Smooth muscle cell of the brain vasculature (primary cell): Measurements from ENCODE around the gene ELF2.
"Not testable (repeated sequence)": the region's sequence is repeated elsewhere in the genome, so short reads cannot be mapped to it uniquely, and the experiment has no call there.

ENCODE experiments used
- DNase-seq: peaks from one replicate; pipeline ENCODE4 v3.0.0-alpha.2; 2012; ENCODE audit warnings: low read depth, low spot score

ELF2 gene

DNA sequence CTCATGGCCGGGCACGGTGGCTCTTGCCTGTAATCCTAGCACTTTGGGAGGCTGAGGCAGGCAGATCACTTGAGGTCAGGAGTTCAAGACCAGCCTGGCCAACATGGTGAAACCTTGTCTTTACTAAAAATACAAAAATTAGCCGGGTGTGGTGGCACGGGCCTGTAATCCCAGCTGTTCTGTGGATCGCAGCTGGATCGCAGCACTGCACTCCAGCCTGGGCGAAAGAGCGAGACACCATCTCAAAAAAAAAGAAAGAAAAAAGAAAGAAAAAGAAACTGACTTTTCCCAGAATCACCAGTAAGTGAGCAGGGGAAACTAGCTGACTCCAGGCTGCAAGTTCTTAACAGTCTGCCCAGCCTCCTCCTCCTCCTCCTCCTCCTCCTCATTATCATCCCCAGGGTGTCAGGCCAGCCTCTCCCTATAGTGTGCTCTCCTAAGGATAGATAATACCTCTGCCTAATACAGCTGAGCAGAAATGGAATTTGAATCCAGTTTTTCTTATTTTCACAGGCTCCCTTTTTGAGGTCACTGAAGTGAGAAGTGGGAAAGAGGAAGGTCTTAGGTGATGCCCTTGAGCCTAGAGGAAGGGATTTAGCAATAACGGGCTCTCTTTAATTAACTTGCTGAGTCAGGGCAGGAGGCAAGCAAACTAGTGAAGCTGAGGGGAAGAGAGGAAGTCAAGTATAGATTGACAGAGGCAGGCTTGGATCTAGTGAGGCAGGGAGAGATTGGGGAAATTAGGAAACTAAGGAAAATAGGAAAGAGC is 11.8 kb upstream of the ELF2 start:
- DNase-seq = no peak

DNA sequence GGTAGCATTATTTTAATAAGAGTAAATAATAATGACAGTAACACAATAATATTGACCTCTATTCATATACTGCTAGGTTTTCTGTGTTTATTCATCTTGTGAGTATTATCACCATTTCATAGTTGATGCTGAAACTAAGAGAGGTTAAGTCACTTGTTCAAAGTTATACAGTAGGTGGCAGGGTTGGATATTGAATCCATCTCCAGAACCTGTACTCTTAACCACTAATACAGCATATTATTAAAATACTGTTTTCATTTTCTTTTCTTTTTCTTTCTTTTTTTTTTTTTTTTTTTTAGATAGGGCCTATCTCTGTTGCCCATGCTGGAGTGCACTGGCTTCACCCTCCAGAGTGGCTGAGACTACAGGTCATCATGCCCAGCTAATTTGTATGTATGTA is 7.1 kb upstream of the ELF2 start:
- DNase-seq = no peak

DNA sequence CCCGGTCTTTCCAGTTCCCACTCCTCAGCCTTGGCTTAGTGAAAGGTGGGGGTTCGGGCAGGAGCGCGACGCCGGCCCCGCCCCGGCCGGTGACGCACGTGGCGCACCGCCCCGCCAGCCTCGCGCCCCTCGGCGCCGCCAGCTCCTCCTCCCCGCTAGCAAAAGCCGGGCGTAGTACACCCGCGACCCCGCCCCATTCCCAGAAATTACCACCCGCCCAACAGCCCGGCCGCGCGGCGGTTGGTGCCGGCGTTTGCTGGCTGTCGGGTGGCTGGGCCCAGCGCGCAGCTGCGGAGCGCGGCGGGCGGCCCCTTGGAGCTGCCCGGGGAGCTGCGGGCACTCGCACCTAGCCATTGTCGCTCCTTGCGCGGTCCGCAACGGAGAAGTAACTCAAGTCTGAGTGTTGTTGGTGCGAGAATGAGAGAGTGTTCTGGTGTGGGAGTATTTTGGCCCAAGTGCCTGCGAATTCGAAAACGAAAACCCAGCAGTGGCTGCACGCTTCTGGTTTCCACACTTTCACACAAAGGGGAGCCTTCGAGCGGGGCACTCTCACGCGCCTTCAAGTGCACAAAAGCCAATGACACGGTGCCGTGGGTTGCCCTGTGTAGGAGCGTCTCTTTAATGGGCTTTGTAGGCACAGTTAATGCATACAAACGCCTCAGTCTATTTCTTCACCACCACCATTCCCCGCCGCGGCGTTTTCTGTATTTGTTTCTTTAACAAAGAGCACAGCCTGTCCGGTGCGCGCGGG is 1.0 kb upstream of the ELF2 start:
- DNase-seq = peak; percentile 75

DNA sequence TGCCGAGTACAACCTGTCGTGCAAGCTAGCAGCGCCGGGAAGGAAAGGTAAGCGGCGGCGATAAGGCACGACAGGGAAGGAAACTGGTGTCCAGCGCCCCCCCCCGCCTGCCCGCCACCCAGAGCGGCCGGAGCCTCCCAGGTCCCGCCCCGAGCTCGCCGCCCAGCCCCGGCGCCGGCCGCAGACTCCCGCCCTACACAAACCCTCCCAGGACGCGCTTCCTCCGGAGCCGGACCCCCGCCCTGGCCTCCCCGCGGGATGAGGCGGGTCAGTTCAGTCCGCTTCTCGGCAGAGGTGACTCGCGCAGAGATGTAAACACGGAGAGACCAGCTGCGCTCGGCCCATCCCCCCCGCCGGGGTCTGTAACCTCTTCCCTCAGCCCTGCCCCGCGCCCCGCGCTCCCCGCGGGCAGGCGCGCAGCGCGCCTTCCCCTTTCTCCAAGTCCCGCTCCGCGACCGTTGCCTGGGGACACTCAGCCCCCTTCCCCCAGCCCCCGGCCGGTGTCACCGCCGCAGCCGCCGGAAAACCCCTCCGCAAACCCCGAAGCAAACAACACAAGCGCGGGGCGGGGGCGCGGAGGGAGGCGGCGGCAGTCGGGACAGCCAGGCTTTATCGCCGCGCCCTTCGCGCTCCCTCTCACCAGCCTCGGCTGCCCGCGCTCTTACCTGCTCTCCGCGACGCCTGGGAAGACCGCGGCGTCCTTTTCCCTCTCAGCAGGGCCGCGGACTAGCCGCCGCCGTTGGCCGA is 543 bp downstream of the ELF2 start:
- DNase-seq = peak; percentile 56

DNA sequence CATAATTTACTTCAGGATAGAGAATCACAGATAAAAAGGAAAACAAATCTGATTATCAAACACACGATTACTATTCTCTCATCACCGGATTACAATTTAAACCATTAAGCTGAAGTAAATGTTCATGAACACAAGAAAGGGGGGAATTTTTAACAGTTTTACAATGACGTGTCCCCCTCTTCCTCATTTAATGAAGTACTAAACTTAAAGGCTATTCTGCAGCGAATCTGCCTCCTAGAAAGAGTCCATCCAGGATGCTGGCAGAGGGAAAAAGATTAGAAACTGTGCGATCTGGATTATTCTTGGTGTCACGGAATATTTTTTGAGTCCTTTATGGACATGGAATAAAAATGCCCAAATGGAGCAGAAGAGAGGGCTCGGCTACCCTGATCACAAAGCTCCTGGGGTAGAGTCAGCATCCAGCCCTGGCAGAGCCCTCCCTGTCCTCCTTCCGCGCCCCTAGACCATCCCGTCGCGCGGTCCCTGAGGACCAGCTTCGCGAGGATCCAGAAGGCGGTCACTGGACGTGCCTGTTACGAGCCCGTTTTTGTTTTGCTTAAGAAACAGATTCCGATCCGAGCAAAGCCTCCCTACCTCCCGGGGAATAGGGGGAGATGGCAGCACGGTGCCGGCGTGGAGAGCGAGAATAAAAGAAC is 1.2 kb downstream of the ELF2 start:
- peak; percentile 6 for DNase-seq

DNA sequence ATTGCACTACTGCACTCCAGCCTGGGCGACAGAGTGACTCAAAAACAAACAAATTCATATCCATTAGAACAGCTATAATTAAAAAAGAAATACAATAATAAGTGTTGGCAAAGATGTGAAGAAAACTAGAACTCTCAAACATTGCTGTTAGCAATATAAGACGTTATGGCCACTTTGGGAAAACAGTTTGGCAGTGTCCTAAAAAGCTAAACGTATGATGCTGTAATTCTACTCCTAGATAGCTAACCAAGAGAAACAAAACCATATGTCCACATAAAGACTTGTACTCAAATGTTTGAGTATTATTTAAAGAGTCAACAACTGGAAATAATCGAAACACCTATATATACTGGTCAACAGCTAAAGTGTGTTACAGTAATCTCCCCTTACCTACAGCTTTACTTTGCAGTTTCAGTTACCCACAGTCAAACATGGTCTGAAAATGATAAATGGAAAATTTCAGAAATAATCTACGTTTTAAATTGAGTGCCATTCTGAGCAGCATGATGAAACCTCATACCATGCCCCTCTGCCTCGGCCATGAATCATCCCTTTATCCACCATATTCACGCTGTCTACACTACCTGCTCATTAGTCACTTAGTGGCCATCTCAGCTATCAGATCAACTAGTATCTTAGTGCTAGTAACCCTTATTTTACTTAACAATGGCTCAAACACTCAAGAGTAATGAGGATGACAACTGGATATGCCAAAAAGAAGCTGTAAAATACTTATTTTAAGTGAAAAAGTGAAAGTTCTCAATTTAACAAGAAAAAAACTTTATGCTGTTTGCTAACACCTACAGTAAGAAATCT is 4.9 kb downstream of the ELF2 start:
- no peak for DNase-seq

DNA sequence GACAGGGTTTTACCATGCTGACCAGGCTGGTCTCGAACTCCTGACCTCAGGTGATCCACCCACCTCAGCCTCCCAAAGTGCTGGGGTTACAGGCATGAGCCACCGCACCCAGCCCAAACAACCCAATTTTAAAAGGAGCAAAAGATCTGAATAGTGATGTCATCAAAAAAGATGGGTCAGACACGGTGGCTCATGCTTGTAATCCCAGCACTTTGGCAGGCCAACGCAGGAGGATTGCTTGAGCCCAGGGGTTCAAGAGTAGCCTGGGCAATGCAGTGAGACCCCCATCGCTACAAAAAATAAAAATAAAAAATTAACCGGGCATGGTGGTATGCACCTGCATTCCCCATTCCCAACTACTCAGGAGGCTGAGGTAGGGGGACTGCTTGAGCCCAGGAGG is 6.1 kb downstream of the ELF2 start:
- DNase-seq = no peak

DNA sequence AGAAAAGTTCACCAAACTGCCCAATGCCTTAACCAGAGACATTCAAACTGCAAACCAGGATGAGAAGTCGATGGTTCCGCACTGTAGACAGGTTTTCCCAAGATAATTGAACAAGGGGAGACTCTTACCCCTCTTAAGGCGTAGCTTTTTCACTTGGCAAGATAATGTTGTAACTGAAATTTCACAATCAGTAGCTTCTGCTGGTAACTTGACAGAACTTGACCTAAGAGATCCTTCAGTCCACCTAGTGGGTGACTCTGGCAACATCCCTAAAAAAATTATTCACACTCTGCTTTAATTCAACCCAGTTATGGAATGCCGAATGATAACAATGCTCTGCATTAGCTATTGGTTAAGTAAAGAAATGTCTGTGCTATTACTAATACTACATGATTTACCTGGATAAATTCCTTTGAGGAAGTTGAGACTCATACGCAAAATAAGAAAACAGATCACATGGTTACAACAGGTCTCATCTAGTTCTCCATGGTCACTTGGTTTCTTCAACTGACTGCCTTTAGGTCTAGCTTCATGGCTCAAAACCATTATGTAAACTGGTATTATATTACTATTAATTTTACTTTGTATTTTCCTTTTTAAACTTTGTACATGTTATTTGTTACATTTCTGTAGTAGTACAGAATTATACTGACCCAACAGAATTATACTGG is 9.1 kb downstream of the ELF2 start:
- DNase-seq = no peak

DNA sequence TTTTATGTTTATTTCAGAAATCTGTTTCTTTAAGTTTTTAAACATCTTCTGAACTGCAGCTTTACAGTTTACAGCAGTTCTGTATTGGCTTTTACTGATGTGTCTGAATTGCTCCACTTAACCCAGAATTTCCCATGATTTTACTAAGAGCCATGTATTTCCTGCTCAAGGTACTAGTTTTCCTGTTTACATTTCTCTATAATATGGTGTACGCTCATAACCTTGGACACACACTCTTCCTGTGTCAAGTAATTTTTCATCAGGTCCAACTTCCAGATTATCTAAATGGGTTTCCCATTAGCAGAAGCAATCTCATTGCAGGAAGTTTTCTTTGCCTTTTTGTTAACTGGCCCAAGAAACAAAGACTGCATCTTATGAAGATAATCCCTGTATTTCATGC is 12.3 kb downstream of the ELF2 start:
- no peak for DNase-seq

DNA sequence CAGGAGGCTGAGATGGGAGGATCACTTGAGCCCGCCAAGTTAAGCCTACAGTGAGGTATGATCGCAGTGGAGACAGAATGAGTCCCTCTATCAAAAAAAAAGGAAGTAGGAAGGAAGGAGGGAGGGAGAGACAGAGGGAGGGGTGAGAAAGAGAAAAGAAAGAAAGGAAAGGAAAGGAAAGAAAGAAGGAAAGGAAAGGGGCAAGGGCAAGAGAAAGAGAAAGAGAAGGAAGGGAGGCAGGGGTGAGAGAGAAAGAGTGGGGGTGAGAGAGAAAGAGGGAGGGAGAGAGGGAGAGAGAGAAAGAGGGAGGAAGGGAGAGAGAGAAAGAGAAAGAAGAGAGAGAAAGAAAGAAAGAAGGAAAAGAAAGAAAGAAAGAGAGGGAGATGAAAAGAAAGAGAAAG is 13.2 kb downstream of the ELF2 start:
- no peak for DNase-seq

DNA sequence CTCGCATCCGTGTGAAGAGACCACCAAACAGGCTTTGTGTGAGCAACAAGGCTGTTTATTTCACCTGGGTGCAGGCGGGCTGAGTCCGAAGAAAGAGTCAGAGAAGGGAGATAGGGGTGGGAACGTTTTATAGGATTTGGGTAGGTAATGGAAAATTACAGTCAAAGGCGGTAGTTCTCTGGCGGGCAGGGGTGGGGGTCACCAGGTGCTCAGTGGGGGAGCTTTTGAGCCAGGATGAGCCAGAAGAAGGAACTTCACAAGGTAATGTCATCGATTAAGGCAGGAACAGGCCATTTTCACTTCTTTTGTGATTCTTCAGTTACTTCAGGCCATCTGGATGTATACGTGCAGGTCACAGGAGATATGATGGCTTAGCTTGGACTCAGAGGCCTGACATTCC is 19.0 kb downstream of the ELF2 start:
- not testable (repeated sequence) for DNase-seq

DNA sequence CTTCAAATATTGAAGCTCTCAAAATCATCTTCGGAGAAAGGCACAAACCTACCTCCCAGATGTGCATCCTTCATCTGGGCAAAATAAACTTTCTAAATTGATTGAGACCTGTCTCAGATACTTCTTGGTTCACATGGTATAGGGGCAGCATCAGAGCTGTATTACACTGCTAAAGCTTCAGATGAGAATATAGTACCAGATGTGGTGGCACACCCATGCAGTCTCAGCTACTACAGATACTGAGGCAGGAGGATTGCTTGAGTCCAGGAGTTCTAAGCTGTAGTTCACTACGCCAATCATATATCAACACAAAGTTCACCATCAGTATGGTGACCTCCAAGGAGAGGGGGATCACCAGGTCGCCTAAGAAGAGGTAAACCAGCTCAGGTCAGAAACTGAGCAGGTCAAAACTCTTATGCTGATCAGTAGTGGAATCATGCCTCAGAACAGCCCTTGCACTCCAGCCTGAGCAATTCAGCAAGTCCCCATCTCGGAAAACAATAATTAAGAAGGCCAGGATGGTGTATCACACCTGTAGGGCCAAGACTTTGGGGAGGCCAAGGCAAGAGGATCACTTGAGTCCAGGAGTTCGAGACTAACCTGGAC is 22.0 kb downstream of the ELF2 start:
- DNase-seq = no peak

DNA sequence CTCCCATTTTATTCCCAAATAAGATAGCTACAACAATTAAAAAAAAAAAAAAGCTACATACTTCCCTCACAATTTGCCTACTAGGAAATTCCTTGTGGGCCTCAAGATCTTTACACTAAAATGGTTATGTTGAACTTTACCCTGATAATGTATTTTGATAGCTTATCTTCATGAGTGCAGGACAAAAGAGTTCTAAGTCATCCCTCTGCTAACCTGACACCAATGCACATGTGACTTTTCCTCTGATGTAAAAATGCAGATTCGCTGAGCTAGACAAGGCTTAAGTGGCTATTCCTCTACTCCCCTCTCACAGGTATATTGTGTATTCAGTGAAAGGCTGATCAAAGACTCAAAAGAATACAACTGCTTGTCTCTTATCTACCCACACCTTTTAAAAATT is 22.5 kb downstream of the ELF2 start:
- no peak for DNase-seq

DNA sequence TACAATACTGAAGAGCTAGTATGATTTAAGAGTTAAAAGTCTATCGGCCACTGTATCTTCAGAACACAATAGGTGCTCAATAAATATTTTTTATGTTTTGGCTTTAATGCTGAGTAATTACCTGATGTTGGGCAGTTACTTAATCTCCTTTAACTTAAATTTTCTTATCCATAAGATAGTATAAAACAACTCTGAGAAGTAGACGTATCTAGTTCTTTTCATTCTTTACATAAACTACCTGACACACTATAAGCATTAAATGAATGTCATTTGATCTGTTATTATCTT is 22.9 kb downstream of the ELF2 start:
- no peak for DNase-seq

DNA sequence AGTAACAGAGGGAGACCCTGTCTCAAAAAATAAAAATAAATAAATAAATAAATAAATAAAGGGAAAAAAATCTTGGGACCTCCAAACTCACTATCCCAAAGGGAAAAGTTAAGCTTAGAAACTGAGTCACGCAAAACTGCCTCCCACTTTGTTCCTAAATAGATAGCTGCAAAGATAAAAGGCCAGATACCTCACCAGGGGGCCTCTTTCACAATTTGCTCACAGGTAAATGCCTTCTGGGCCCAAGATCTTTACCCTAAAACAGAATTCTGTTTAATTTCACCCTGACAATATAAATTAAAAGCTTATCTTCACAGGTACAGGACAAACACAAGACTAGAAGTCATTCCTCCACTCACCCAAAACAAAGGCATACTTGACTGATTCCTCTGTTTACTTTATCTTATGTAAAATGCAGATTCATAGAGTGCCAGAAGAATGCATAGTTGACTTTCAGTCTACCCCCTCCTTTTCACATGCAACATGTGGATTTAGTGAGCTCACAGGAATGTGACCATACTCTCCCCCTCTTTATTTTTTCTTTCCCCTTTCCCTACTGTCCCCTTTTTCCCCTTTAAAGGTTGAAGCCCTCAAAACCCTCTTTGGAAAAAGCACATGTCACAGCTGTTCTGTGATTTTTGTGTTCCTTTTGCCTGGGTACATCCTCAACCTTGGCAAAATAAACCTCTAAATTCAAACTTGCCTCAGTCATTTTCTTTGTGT is 23.4 kb downstream of the ELF2 start:
- DNase-seq = no peak

DNA sequence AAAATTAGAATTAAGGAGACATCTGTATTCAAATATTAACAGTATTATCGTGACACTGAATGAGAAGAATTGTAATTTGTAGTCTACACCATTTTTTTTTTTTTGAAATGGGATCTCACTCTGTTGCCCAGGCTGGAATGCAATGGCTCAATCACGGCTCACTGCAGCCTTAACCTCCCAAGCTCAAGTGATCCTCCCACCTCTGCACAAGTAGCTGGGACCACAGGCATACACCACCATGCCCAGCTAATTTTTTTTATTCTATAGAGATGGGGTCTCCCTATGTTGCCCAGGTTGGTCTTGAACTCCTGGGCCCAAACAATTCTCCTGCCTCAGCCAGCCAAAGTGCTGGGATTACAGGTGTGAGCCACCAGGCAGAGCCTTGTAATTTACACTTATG is 24.8 kb downstream of the ELF2 start:
- no peak for DNase-seq

DNA sequence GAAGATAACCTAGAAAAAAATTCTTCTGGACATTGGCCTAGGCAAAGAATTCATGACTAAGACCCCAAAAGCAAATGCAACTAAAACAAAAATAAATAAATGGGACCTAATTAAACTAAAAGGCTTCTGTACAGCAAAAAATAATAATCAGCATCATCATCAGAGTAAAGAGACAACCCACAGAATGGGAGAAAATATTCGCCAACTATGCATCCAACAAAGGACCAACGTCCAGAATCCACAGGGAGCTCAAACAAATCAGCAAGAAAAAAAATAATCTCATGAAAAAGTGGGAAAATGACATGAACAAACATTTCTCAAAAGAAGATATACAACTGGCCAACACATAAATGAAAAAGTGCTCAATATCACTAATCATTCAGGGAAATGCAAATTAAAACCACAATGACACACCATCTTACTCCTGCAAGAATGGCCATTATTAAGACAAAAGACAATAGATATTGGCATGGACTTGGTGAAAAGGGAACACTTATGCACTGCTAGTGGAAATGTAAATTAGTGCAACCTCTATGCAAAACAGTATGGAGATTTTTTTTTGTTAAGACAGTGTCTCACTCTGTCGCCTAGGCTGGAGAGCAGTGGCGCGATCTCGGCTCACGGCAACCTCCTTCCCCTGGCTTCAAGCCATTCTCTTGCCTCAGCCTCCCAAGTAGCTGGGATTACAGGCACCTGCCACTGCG is 29.9 kb downstream of the ELF2 start:
- no peak for DNase-seq

DNA sequence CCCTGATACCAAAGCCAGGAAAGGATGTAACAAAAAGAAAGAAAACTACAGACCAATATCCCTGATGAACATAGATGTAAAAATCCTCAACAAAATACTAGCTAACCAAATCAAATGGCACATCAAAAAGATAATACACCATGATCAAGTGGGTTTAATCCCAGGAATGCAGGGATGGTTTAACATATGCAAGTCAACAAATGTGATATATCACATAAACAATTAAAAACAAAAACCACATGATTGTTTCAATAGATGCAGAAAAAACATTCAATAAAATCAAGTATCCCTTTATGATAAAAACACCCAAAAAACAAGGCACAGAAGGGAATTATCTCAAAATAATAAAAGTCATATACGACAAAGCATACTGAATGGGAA is 31.5 kb downstream of the ELF2 start:
- no peak for DNase-seq

DNA sequence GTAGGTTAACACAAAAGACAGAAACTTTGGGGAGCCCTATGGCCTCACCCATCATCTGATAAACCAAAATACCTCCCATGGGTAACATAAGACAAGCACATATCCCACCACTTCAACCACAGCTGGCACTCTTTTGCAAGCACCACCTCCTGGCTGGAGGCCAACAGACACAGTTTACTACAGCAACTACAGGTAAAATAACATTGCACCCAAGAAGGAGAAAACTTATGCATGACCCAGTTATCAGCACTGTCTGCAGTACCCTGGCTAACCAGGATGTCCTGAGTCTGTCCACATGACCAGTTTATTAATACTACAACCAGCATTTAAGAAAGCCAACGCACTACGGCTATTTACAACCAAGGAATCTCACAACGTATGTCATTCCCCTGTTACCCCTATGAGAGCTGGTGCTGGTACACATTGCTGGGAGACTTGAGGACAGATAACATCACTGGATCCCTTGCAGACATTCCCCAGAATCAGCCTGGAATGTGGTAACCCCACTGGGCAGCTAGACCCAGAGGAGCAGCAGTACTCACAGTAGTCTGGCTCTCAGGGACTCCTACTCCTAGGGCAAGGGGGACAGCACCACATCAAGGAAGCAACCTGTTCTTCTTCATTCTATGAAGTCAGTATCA is 32.0 kb downstream of the ELF2 start:
- DNase-seq = no peak
